ENCODE results near the gene PLBD1. TPM values are rescaled to one million over a fixed set of nuclear protein-coding genes. Genes with fewer than 3 reads are reported as not detected.

Gene PLBD1
- total and polyA plus RNA-seq, 2 donors (not counting 1 experiment from before 2014, with no cell fraction given), result 0.76 to 5.1 TPM

DNA sequence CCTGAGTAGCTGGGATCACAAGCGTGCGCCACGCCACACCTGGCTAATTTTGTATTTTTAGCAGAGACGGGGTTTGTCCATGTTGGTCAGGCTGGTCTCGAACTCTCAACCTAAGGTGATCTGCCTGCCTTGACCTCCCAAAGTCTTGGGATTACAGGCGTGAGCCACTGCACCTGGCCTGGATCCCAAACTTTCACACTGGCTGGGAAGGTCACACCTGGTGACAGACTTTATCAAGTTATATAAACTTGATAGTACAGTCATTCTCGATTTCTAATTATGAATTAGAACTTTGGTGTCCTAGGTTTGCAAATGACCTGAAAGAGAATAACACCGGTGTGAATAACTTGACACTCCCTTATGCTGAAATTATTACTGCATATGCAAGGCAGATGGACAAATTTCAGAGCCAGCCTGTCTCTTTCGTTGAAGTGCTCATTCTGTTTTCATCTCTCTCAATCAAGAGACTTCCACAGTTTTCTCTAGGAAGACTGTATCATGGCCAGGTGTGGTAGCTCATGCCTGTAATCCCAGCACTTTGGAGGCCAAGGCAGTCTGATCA, 5.9 kb downstream of the PLBD1 start:
- Histone ChIP-seq H3K9ac (ENCODE audit: insufficient read depth, low read length) (no peak overlapping the region), H3K27me3 (ENCODE audit: control insufficient read depth, insufficient read depth, low read length) (no peaks in the 10 kb centered on the region), H3K27ac (ENCODE audit: insufficient read depth, low read length) (no peak overlapping the region), H3K4me3 (replicated peaks in 1 of 4; ENCODE audit: control extremely low read depth in 1 of 4, insufficient read depth in 1 of 4, low read depth in 3 of 4, low read length in 4 of 4) (no peak overlapping the region), H2AFZ (ENCODE audit: low read length) (no peak overlapping the region), H3K36me3 (ENCODE audit: control insufficient read depth, insufficient read depth, low read length) (no peaks in the 10 kb centered on the region), H4K20me1 (ENCODE audit: control insufficient read depth, extremely low read depth, insufficient read depth, low read length) (no peaks in the 10 kb centered on the region), H3K4me2 (ENCODE audit: extremely low read depth, insufficient read depth, low read length) (no peak overlapping the region), H3K79me2 (ENCODE audit: control insufficient read depth, insufficient read depth, low read length) (no peaks in the 10 kb centered on the region), H3K4me1 (ENCODE audit: control insufficient read depth, extremely low read depth, insufficient read depth, low read length) (no peaks in the 10 kb centered on the region), H3K9me3 (ENCODE audit: control insufficient read depth, insufficient read depth, low read depth, low read length) (no peaks in the 10 kb centered on the region)
- TF ChIP-seq, protein P1, sequence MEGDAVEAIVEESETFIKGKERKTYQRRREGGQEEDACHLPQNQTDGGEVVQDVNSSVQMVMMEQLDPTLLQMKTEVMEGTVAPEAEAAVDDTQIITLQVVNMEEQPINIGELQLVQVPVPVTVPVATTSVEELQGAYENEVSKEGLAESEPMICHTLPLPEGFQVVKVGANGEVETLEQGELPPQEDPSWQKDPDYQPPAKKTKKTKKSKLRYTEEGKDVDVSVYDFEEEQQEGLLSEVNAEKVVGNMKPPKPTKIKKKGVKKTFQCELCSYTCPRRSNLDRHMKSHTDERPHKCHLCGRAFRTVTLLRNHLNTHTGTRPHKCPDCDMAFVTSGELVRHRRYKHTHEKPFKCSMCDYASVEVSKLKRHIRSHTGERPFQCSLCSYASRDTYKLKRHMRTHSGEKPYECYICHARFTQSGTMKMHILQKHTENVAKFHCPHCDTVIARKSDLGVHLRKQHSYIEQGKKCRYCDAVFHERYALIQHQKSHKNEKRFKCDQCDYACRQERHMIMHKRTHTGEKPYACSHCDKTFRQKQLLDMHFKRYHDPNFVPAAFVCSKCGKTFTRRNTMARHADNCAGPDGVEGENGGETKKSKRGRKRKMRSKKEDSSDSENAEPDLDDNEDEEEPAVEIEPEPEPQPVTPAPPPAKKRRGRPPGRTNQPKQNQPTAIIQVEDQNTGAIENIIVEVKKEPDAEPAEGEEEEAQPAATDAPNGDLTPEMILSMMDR (conservative IDR thresholded peaks at IDR 0.05 in 1 of 2, IDR thresholded peaks at IDR 0.05 in 1 of 2; ENCODE audit: low read depth in 1 of 2, low read length in 2 of 2), result no peak
- no peak for TF ChIP-seq EZH2 (IDR thresholded peaks at IDR 0.05; ENCODE audit: low read length, missing control alignments)
- no peak for DNase-seq (ENCODE audit: low read depth in 2 of 2)

DNA sequence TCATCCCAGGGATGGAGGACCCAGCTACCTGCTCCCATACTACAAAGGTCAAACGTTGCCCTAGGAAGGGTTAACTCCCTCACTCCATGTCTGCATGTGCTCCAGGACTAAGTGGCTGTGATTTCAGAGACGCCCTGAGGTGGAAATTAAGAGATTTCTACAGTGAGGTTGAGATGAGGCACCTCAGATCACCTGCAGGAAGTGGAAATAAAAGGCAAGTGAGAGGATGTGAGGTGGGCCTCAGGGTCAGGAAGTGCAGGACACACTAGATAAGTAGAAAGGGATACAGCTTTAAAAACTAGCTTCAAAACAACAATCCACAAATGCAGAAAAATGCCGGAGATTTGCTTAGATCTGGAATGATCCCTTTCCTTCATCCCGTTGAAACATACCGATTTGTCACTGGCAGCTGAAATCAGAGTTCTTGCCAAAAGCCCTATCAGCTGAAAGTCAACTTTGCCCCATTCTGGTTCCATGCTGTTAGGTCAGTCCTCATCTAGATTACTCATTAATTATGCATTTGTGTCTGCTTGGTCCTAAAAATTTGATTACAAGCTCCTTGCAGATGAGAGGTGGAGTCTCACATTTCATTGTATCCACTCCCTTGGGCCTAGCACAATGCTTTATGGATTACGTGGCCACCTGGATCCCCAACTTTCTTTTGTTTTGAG, 6.6 kb downstream of the PLBD1 start:
- Histone ChIP-seq H3K9ac (ENCODE audit: insufficient read depth, low read length) (no peak overlapping the region), H3K9me3 (ENCODE audit: control insufficient read depth, insufficient read depth, low read depth, low read length) (no peaks in the 10 kb centered on the region), H3K4me2 (ENCODE audit: extremely low read depth, insufficient read depth, low read length) (no peak overlapping the region), H2AFZ (ENCODE audit: low read length) (no peak overlapping the region), H3K4me1 (ENCODE audit: control insufficient read depth, extremely low read depth, insufficient read depth, low read length) (no peaks in the 10 kb centered on the region), H3K4me3 (replicated peaks in 1 of 4; ENCODE audit: control extremely low read depth in 1 of 4, insufficient read depth in 1 of 4, low read depth in 3 of 4, low read length in 4 of 4) (no peak overlapping the region), H3K79me2 (ENCODE audit: control insufficient read depth, insufficient read depth, low read length) (no peaks in the 10 kb centered on the region), H4K20me1 (ENCODE audit: control insufficient read depth, extremely low read depth, insufficient read depth, low read length) (no peaks in the 10 kb centered on the region), H3K36me3 (ENCODE audit: control insufficient read depth, insufficient read depth, low read length) (no peaks in the 10 kb centered on the region), H3K27me3 (ENCODE audit: control insufficient read depth, insufficient read depth, low read length) (no peaks in the 10 kb centered on the region), H3K27ac (ENCODE audit: insufficient read depth, low read length) (no peak overlapping the region)
- DNase-seq (ENCODE audit: low read depth in 2 of 2), result no peak
- TF ChIP-seq, protein P1 (conservative IDR thresholded peaks at IDR 0.05 in 1 of 2, IDR thresholded peaks at IDR 0.05 in 1 of 2; ENCODE audit: low read depth in 1 of 2, low read length in 2 of 2), result no peak
- TF ChIP-seq EZH2 (IDR thresholded peaks at IDR 0.05; ENCODE audit: low read length, missing control alignments), result no peak

DNA sequence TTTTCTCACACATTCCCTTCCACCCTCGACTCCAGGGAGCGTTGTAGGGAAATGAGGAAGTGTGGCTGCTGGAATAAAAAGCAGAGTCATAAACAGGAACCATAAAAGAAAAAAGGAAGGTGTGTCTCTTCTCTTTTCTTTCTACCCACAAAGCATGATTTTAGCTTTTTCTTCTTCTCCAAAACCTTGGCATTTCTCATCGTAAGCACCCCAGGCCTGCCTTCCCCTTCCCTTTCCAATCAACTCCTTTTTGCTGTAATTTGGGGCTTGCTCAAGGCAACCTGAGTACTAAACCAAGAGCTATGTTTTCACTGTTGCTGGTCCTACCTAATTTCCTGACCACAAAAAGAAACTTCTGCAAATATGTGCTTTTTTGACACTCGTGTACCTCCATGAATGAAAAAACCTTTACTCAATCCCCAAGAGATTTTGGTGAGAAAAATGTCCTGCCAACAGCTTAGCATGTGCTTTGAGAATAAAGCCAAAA, 9.2 kb downstream of the PLBD1 start:
- DNase-seq (ENCODE audit: low read depth in 2 of 2), result no peak
- no peaks in the 10 kb centered on the region for H3K27me3 ChIP-seq (ENCODE audit: control insufficient read depth, insufficient read depth, low read length)
- H3K4me1 ChIP-seq (ENCODE audit: control insufficient read depth, extremely low read depth, insufficient read depth, low read length), result no peaks in the 10 kb centered on the region
- no peak overlapping the region for H3K9ac ChIP-seq (ENCODE audit: insufficient read depth, low read length)
- H3K4me3 ChIP-seq (replicated peaks in 1 of 4; ENCODE audit: control extremely low read depth in 1 of 4, insufficient read depth in 1 of 4, low read depth in 3 of 4, low read length in 4 of 4), result no peak overlapping the region
- no peak overlapping the region for H3K27ac ChIP-seq (ENCODE audit: insufficient read depth, low read length)
- H3K79me2 ChIP-seq (ENCODE audit: control insufficient read depth, insufficient read depth, low read length), result no peaks in the 10 kb centered on the region
- no peaks in the 10 kb centered on the region for H3K36me3 ChIP-seq (ENCODE audit: control insufficient read depth, insufficient read depth, low read length)
- no peaks in the 10 kb centered on the region for H4K20me1 ChIP-seq (ENCODE audit: control insufficient read depth, extremely low read depth, insufficient read depth, low read length)
- no peak for TF ChIP-seq EZH2 (IDR thresholded peaks at IDR 0.05; ENCODE audit: low read length, missing control alignments)
- no peak overlapping the region for H2AFZ ChIP-seq (ENCODE audit: low read length)
- H3K4me2 ChIP-seq (ENCODE audit: extremely low read depth, insufficient read depth, low read length), result no peak overlapping the region
- no peaks in the 10 kb centered on the region for H3K9me3 ChIP-seq (ENCODE audit: control insufficient read depth, insufficient read depth, low read depth, low read length)

Data from fibroblast of lung (primary cell).